ENCODE measurements around the gene NOXRED1. TPM values are rescaled to one million over a fixed set of nuclear protein-coding genes. Genes with fewer than 3 reads are reported as not detected.

NOXRED1 gene
- total and polyA plus RNA-seq, 10 of the 15 experiments (the other 5 are each of a cell fraction or from before 2014, with no cell fraction given): 0.06 to 0.62 (median 0.14) TPM

DNA sequence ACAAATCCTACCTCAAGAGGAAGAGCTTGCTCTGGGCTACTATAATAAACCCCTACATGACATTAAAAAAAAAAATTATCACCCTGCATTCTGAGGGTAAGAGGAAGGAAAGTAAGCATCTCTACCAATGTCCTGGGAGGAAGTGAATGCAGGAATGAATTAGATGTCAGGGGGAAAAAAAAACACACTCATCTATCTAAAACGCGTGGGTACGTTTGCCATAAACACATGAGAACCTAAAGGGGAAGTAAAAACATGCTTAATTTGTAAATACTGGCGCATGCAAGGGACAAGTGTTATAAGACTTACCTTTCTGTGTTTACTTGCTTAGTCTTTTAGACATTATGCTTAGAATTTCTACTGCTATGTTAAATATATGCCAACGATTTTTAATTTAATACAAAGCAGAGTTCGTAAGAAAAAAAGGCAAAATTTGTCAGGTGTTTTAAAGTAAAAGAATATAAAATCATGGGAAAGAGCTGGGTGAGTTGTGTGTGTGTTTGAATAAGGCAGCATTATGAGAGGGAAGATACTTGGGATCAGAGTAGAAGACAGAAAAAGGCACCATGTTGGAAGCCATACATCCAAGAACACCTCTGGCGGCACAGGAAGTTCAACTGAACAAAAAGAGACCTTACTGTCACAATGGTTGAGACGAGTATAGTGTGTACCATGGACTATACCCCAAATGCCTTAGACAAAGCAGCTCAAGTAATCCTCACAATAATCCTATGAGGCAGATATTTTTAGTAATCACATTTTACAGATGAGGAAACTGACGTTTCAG is 48.0 kb downstream of the NOXRED1 start (continued):
- TF ChIP-seq, protein P1, sequence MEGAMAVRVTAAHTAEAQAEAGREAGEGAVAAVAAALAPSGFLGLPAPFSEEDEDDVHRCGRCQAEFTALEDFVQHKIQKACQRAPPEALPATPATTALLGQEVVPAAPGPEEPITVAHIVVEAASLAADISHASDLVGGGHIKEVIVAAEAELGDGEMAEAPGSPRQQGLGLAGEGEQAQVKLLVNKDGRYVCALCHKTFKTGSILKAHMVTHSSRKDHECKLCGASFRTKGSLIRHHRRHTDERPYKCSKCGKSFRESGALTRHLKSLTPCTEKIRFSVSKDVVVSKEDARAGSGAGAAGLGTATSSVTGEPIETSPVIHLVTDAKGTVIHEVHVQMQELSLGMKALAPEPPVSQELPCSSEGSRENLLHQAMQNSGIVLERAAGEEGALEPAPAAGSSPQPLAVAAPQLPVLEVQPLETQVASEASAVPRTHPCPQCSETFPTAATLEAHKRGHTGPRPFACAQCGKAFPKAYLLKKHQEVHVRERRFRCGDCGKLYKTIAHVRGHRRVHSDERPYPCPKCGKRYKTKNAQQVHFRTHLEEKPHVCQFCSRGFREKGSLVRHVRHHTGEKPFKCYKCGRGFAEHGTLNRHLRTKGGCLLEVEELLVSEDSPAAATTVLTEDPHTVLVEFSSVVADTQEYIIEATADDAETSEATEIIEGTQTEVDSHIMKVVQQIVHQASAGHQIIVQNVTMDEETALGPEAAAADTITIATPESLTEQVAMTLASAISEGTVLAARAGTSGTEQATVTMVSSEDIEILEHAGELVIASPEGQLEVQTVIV (IDR thresholded peaks at IDR 0.05; ENCODE audit: borderline replicate concordance, partially characterized antibody): no peak
- TF ChIP-seq, protein P2, sequence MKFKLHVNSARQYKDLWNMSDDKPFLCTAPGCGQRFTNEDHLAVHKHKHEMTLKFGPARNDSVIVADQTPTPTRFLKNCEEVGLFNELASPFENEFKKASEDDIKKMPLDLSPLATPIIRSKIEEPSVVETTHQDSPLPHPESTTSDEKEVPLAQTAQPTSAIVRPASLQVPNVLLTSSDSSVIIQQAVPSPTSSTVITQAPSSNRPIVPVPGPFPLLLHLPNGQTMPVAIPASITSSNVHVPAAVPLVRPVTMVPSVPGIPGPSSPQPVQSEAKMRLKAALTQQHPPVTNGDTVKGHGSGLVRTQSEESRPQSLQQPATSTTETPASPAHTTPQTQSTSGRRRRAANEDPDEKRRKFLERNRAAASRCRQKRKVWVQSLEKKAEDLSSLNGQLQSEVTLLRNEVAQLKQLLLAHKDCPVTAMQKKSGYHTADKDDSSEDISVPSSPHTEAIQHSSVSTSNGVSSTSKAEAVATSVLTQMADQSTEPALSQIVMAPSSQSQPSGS (IDR thresholded peaks at IDR 0.05; ENCODE audit: low read length): no peak
- TF ChIP-seq SUZ12 (IDR thresholded peaks at IDR 0.05; ENCODE audit: unreplicated experiment) (no peak), ESRRA (IDR thresholded peaks at IDR 0.05; ENCODE audit: low read length) (no peak), CEBPB (IDR thresholded peaks at IDR 0.05; ENCODE audit: borderline replicate concordance in 1 of 2, low read depth in 2 of 2, low read length in 2 of 2) (no peak), YBX1 (IDR thresholded peaks at IDR 0.05) (no peak), ZNF274 (IDR thresholded peaks at IDR 0.05; ENCODE audit: insufficient read depth, insufficient read length) (no peak), SIX5 (IDR thresholded peaks at IDR 0.05; ENCODE audit: low read depth, low read length, severe bottlenecking) (no peak), CHD1 (IDR thresholded peaks at IDR 0.05; ENCODE audit: low read depth, low read length) (no peak), ASH2L (IDR thresholded peaks at IDR 0.05; ENCODE audit: borderline replicate concordance, low read depth) (no peak), DPF2 (IDR thresholded peaks at IDR 0.05) (no peak), RB1 (IDR thresholded peaks at IDR 0.05; ENCODE audit: borderline replicate concordance) (no peak), RAD51 (IDR thresholded peaks at IDR 0.05) (no peak; the same call in 1 of the 2 replicates), KAT2A (conservative IDR thresholded peaks at IDR 0.05; ENCODE audit: control insufficient read depth, low read depth, low read length) (no peak), CBFB (IDR thresholded peaks at IDR 0.05; ENCODE audit: low read depth) (no peak), SUPT20H (IDR thresholded peaks at IDR 0.05; ENCODE audit: borderline replicate concordance, control insufficient read depth, low read depth, low read length) (no peak), SP1 (IDR thresholded peaks at IDR 0.05; ENCODE audit: low read depth, low read length) (no peak), NFIC (IDR thresholded peaks at IDR 0.05; ENCODE audit: low read depth, low read length) (no peak), GATAD2B (conservative IDR thresholded peaks at IDR 0.05; ENCODE audit: low read depth) (no peak), HDGF (IDR thresholded peaks at IDR 0.05) (no peak), NBN (IDR thresholded peaks at IDR 0.05) (peak; percentile 58; the same call in 1 of the 2 replicates), EED (IDR thresholded peaks at IDR 0.05; ENCODE audit: low read depth) (no peak)
- TF ChIP-seq, protein P3, sequence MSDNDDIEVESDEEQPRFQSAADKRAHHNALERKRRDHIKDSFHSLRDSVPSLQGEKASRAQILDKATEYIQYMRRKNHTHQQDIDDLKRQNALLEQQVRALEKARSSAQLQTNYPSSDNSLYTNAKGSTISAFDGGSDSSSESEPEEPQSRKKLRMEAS (IDR thresholded peaks at IDR 0.05; ENCODE audit: low read depth, low read length): peak; percentile 51; the same call in 1 of the 2 replicates
- TF ChIP-seq, protein P4, sequence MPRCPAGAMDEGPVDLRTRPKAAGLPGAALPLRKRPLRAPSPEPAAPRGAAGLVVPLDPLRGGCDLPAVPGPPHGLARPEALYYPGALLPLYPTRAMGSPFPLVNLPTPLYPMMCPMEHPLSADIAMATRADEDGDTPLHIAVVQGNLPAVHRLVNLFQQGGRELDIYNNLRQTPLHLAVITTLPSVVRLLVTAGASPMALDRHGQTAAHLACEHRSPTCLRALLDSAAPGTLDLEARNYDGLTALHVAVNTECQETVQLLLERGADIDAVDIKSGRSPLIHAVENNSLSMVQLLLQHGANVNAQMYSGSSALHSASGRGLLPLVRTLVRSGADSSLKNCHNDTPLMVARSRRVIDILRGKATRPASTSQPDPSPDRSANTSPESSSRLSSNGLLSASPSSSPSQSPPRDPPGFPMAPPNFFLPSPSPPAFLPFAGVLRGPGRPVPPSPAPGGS (IDR thresholded peaks at IDR 0.05; ENCODE audit: borderline replicate concordance, insufficient read depth, low read depth, low read length, poor library complexity, severe bottlenecking): no peak
- TF ChIP-seq, protein P5, sequence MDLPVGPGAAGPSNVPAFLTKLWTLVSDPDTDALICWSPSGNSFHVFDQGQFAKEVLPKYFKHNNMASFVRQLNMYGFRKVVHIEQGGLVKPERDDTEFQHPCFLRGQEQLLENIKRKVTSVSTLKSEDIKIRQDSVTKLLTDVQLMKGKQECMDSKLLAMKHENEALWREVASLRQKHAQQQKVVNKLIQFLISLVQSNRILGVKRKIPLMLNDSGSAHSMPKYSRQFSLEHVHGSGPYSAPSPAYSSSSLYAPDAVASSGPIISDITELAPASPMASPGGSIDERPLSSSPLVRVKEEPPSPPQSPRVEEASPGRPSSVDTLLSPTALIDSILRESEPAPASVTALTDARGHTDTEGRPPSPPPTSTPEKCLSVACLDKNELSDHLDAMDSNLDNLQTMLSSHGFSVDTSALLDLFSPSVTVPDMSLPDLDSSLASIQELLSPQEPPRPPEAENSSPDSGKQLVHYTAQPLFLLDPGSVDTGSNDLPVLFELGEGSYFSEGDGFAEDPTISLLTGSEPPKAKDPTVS (IDR thresholded peaks at IDR 0.05; ENCODE audit: low read depth, low read length): no peak

Measured in GM12878 (cell line).